Lung microvascular endothelial cell (primary cell): Measurements from ENCODE around the gene CXCR4. TPM values are rescaled to one million over a fixed set of nuclear protein-coding genes. Genes with fewer than 3 reads are reported as not detected.

Experiments
- DNase-seq, 2 donors: peaks; one replicate each; pipeline versions ENCODE4 v3.0.0 to v3.0.0-alpha.2; 2010; ENCODE audit warnings: low read depth in 2 of 2
- total RNA-seq: library from RNA; depleted of rRNA; stranded (reverse); fragments of >200 nt; gene quantifications from 2 replicates; pipeline ENCODE4 v1.2.1, GENCODE V29; 2014

CXCR4 gene
- total RNA-seq, 1 donor from 2014 or later = 2.2 TPM

DNA sequence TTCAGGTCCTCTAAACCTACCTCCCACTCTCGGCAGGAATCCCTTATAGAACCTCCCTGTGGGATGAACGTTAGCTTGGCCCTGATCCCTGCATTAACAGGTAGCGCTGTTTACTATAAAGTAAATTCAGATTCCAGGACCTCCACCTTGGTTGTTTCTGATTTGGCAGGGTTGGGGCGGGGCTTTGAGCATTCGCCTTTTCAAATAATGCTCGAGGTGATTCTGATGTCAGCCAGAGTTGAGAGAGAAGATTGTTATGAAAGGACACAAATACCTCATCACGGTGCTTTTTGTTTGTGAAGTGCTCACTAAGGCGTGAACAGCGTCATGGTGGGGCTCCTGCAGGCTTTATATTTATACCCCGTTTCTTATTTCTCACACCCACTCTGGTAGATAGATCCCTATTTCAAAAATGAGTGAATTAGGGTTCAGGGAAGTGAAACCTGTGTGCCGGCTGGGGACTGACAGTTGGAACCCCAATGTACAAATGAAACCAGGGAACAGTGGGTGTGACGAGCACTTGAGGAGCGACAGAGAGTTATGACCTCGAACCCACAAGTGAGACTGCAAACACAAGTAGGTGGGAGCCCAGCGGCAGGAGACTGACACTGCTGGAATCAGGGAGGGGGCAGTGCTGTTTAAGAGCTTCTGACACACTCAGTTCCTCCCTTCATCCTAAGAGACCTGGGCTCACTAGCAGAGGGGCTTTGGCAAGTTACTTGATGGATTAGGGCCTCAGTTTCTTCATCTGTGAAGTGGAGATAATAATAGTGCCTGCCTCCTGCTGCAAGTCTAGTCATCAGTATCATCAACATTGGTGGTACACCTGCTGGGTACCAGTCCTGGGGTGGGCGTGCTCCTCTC, 14.2 kb upstream of the CXCR4 start:
- DNase-seq = no peak

DNA sequence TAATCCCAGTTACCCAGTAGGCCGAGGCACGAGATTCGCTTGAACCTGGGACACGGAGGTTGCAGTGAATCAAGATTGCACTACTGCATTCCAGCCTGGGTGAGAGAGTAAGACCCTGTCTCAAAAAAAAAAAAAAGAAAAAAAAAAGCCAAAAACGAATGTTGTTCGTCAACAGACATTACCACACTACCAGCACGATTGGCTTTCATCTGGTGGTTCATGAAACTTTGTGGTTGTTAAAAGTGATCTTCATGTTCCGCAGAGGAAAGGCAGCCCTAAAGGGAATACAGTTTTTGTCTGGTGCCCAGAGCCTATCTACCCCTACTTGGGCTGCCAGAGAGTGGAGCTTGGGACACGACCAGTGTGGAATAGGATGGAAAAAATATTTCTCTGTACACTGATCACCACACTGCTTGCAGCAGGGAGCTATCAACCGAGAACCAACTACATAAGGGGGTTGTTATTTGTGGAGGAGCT, 13.6 kb upstream of the CXCR4 start:
- no peak for DNase-seq

DNA sequence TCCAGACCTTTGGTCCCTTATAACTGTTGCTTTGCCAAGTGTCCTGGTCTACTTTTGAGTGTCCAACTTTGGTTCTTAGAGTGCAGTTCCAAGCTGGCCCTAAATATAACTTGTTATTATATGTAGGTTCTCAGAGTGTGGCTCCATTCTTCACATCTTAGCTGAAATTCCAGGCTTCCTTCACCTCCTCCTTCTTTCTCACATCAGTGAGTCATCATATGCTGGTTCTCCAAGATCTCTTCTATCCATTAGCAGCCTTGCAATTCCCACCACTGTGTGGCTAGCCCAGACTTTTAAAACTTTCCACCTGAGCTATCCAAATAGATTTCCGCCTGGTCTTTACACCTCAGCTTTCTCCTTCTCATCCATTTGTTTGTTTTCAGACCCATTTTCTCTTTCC, 12.6 kb upstream of the CXCR4 start:
- DNase-seq = no peak

DNA sequence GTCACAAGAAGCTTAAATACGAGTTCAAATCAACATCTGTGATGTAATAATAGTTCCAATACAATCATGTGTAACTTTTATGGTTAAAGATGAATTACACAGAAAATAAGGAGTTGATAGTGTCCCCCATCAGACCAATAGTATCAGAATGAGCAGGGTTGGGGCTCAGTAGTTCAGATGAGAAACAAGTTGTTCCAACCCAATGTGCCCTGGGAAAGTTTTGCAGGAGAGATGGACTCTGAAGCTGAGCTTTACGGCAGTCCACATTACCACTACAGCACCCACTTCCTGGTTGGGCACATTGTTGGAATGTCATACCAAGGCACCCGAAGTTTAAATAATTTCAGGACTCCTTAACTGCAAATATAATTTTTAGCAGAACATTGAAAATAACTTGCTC, 12.1 kb upstream of the CXCR4 start:
- no peak for DNase-seq

DNA sequence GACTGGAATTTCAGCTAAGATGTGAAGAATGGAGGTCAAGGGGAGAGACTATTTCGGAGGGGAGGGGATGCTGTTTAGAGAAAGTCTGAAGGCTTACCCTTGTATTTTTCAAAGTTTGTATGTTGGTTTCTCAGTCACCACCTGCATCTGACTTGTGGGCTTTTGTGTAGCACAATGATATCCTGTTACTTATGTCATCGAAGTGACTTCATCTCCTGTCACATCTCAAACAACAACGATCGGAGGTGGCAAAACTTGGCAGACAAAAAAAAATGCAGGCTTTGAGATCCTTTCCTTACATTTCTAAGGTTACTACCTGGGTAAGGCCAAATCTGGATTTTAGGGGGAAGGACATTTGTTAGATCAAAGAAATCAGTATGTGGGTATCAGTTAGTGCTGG, 11.7 kb upstream of the CXCR4 start:
- DNase-seq = peak in 1 of 2 donors; percentile 12

DNA sequence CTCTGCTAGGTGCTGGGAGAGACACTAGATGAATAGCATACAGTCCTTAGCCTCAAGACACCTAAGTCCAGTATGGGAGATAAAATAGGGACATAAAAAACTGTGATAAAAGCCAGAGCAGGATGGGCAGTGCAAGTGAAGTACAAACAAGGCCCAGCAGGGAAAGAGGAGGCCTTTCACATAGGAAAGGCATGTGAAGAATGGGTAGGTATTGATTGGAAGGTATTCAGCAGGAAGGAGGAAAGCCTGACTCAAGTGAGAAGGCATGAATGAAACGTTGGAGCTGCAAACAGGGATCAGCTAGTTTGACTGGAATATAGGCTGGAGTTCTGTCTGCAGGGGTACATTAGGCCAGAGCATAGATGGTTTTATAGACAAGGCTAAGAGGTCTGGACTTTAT, 11.0 kb upstream of the CXCR4 start:
- DNase-seq = no peak

DNA sequence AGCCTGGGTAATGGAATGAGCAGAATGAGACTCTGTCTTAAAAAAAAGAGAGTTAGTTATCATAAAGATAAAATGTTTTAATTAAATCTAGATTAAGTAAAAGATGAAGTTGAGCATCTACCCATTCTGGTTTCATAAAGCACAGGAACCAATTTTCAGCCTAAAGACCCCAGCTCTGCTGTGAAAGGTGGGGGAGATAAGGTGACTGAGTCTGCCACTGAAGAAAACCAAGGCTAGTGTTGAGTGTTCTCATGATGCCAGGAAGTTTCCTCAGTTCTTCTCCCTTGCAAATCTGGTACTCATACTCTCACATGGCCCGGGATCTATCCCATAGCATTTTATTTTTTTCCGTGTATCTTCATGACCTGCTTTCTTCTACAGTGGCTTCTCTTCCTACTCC, 10.4 kb upstream of the CXCR4 start:
- no peak for DNase-seq

DNA sequence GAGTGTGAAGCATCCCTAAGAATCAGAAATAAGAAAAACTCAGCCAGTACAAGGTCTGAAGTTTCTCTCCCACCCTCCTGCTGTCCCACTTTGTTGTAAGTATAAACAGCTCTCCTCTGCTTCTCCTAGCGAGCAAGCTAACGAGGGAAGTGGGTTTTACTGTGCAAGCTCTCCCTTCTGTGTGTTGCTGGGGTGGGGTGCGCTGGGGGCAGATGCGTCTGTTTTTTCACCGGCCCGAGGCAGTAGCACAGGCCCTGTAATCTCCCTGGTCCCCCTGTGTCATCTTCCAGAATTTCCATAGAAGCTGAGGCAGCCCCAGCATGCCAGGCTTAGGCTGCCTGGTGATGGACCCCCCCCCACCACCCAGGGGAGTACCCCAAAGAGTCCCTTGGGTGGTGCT, 9.4 kb upstream of the CXCR4 start:
- DNase-seq = no peak

DNA sequence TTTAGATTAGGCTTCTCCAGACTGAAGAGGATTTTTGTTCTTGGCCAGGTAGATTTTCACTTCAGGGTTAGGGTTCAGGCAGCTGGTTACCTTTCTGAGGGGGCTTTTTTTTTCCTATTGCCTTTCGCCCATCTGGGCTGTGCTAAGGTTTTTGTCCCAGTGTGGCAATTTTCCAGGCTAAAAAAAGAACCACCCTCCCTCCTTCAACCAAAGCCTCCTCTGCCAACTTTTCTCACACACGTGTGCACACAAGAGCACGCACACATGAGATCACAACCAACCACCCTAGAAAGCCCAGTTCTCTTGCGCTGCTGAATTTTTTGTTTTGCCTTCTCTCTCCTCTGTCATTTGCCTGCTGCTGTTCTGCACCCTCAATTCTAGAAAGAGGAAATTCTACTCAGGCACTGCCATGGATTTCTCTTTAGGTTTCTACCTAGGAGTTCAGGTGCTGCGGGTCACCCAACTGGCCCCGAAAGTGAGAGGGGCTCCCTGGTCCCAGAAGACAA, 8.5 kb upstream of the CXCR4 start:
- no peak for DNase-seq

DNA sequence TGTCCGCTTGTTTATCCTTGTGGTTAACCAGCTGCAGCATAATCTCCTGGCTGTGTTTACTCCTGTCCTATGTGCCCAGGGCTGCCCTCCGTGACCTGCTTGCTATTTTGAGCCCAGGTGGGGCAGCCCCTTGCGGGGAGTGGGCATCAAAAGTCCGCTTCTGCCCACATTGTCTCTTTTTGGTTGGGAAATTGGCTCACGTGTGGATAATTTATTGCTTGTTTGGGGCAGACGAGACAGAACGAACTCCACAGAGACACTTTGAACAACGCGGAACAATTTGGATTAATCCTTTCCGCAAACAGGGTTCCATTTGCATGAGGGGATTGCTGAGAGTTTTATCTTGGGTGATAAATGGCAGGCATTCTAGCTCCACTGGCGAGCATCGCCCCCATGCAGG, 8.1 kb upstream of the CXCR4 start:
- DNase-seq = no peak

DNA sequence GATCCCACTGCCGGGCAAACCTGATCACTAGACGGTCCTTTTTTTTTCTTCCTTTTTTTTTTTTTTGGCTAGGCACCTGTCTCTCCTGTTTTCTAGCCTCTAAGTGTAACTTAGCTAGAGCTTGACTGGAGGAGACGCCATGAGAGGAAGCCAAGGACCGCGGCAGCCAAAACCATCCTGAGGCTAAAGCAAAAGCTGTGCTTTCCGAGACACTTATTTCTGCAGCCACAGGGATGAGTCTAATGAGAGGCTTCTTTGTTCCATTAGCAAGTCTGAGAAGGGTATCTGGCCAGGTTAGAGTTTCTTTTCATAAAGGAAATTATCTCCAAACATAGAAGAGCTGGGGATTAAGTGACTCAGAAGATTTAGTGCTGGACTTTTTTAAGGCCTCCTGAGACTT, 7.3 kb upstream of the CXCR4 start:
- DNase-seq = no peak

DNA sequence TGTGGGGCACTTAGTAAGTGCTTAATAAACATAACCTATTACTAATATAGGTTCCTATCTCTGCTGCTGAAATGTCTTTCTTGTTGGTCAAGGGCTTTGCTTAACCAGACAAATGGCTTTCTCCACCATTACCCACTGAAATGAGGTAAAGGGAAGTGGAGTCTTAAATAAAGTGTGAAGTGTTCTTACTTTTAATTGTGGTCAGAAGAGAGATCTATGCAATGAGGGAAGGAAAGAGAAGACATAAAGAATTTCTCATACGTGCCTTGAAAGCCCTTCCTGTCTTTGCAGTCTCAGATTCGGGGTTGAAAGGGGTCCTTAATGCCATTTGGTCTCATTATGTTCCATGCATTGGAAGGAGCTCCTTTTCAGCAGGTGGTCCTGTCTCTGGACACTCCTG, 6.9 kb upstream of the CXCR4 start:
- no peak for DNase-seq

DNA sequence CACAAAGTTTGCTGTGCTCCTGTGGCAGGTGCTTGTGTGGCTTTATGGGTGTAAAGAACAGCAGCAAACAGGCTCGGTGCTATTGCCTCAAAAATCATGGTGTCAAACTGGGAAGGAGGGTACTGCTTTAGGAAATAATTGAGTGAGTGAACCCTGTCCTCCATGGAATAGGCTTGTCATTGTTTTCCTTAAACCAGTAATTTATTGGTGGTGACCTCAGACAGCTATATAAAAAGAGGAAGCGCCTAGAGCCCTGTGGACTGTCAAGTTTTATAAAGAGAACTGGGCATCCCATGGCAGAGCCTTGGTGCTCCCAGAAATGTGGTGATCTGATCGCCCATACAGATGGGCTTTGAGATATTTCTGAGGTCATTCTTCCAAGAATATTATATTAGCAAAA, 4.7 kb upstream of the CXCR4 start:
- DNase-seq = no peak

DNA sequence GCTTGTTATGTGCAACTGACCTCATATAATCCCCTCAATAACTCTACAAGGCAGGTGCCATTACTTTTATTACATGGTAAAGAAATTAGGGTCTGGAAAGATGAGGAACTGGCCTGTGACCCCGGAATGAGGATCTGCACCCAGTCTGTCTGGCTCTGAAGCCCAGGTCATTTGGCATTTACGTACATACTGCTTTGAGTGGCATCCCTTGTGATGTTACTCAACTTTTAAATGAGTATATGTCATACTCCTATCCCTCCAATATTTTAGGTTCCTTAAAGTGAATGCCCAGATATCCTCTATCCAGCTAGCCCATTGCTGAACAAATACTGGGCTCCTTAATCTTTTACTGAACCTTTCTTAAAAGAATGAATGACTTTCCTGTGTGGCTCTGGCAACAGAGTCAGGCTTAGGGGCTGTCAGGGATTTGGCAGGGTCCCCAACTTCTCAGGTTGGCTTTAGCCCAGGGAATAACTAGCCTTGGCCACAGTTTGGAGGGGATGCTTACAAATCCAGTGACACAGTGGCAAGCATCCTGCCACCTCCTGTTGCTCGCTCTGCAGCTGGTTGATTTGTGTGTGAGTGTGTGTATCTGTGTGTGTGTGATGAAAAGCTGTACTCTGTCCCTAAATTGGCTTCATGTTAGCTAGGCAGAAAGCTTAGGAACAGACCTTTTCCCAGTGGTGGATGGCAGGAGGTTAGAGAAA, 3.4 kb upstream of the CXCR4 start:
- DNase-seq = no peak

DNA sequence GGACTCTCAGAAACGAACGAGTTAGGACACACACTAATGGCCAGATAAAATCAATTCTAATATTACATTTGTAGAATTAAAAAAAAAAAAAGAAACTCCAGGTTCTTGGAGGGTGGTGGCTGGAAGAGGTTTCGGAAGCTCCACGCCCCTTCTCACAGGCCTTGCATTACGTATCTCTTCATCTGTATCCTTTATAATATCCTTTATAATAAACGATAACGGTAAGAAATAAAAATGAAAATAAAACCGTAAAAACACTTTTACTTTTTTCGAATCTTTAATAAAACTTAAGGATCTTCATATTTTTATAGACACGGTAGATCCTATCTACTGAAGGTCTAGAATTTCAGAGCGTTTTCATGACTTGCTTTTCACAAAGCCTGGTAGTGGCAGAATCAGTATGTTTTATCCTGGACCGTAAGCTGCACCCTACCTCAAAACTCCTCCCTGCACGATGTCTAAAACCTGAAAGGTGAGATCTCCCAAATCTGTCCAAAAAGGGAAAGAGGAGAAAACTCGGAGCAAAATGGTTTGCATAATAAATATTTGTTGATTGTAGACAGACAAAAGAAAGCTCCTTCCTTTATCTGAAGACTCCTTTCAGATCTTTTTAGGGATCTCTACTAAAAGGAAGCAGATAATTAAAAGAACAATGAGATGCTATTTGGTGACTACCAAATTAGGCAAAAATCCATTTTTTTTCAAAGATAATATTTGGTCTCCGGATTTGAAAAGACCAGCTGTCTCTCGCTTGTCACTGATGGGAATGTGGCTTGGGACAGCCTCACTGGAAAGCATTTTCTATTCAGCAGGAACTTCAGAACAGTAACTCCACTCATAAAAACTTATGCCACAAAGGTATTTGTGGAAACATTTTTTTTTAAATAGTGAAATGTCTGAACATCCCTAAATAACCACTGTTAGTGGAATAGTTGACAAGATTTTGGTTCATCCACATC, 2.0 kb upstream of the CXCR4 start:
- DNase-seq = no peak

DNA sequence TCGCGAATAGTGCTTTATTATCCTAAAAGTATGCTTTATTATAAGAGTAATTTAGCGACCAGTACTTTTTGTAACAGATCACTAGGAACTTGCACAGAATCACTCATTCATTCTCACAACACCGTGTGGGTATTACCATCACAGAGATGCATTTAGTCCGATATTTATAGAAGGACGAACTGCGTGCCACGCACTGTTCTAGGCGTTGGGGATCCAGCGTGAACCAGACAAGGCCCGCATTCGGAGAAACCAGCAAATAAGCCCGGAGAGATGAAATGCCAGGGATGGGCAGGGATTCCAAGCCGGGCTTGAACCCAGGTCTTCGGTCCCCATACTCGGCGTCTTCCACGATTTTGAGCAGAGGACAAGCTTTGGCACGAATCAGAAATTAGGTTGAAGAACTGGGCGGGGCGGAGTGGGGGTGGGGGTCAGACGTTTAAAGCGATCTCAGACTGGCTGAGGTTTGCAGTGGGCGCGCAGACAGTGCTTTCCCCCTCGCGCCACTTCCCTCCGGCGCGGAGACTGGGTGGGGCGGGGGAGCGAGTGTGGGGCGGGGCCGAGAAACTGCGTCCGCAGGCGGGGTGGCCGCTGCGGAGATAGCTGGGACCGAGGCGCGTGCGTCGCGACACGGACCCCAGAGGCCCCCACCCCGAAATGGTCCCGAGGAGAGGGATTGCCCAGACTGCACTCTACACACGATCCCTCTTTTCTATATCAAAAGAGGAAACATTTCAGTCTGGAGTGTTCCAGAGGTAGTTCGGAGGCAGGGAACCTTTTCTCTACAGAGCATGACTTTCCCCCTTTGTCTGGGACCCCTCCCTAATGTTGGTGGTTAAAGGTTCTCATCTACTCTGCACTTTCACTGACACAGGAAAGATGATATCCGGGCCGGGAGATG, 1.1 kb upstream of the CXCR4 start:
- DNase-seq = peak in 1 of 2 donors; percentile 53

DNA sequence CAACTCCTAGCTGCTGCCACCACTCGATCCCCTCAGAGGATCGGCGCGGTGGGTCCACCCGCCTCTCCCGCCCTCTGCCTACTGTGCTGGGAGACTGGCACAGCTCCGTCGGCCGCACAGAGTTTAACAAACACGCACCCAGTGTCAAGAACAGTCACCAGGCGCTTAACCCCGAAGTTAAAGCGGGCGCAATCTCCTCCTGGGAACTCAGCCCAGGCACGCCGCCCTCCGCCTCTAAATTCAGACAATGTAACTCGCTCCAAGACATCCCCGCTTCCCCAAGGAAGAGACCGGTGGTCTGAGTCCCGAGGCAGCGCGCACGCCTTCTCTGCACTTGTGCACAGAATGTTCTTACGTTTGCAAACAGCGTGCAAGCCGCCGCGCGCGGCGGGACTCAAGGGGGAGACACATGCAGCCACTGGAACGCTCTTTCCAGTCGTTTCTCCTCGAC, 533 bp downstream of the CXCR4 start:
- DNase-seq = peak; percentile 64 to 68

DNA sequence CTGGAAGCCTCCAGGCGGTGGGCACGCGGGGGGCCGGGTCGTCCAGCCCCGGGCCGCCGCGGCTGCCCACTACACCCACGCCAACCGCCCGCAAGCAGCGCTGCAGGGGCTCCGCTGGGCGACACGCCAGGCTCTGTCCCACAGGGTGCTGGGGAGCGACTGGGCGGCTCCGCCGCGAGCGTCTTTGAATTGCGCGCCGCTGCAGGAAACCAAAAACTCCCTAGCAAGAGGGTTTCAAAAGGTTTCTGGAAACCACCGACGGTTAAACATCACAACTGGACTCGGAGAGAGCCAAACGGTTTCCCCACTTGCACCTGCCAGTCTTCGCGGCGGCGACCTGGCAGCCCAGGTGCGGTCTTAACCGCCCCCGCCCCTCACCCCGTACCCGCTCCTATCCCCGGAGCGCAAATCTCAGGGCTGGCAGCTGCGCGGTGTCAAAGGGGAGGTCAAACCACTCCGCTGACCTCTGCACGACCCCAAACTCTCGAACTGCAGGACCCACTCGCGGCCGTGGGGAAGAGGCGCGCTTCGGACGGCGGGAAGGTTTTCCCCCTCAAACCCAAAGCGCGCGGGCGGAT, 1.0 kb downstream of the CXCR4 start:
- peak in 1 of 2 donors; percentile 31 for DNase-seq

DNA sequence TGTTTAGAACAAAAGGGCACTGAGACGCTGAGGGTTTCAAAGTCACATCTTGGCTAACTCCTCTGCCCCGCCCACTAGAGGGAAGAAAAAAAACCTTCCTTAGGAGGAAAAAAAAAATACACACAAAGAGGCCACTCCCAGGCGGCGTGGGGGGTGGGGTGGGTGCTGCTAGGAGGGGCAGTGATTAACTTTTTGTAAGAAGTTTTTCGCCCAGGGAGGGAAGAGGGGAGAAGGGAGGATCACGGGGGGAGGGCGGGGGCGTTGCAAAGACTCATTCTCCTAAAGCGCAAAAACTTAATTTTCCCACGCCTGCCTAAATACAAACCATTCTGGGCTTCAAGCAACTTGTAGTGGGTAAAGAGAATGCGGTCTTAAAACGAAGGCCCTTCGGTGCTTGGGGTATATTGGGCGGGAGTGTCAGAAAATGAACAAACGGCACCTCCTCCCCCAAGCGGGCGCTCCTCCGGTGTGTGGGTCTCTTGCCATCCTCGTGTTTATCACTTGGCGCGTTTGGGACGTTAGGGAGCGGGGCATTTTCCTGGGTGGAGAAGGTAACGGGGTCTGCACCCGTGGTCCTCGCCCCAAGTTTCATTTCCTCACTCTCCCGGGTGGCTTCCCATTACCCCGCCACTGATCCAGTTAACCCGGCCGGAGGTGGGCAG, 1.7 kb downstream of the CXCR4 start:
- peak in 1 of 2 donors; percentile 68 for DNase-seq
